GM19468 (cell line): ENCODE results near the gene PPM1E.
"Not testable (repeated sequence)": the region's sequence is repeated elsewhere in the genome, so short reads cannot be mapped to it uniquely, and the experiment has no call there.

Experiments used
- ATAC-seq: cut with Tn5 transposase; IDR thresholded peaks from one replicate; pipeline ENCODE4 v1.9.1; 2021; ENCODE audit warnings: mild to moderate bottlenecking, moderate library complexity, moderate number of reproducible peaks; ENCODE audit not compliant: unreplicated experiment; ENCODE audit errors: extremely low read depth

PPM1E gene

GRCh38 chr17:58755577-58756245 lies at the start of gene PPM1E:
Gene PPM1E (plus strand): TSS chr17:58755854.
- ATAC-seq = no peak

GRCh38 chr17:58706351-58707140 lies 49.1 kb upstream of the PPM1E start:
- no peak for ATAC-seq

GRCh38 chr17:58710948-58711552 lies 44.6 kb upstream of the PPM1E start:
- ATAC-seq = no peak

- ATAC-seq = no peak
These were observed 33.4 kb upstream of the PPM1E start for GRCh38 chr17:58722274-58722673.

GRCh38 chr17:58722696-58723095 lies 33.0 kb upstream of the PPM1E start:
- no peak for ATAC-seq

GRCh38 chr17:58728798-58729197 lies 26.9 kb upstream of the PPM1E start:
- ATAC-seq = no peak

GRCh38 chr17:58730937-58731336 lies 24.7 kb upstream of the PPM1E start:
- no peak for ATAC-seq

GRCh38 chr17:58734040-58734439 lies 21.6 kb upstream of the PPM1E start:
- ATAC-seq = no peak

- ATAC-seq = no peak
These were observed 20.8 kb upstream of the PPM1E start for GRCh38 chr17:58734811-58735210.

- ATAC-seq = no peak
These were observed 14.5 kb upstream of the PPM1E start for GRCh38 chr17:58741121-58741625.

- no peak for ATAC-seq
These were observed 8.0 kb upstream of the PPM1E start for GRCh38 chr17:58747674-58748073.

- not testable (repeated sequence) for ATAC-seq
These were observed 6.0 kb upstream of the PPM1E start for GRCh38 chr17:58749627-58750026.

GRCh38 chr17:58753026-58753425 lies 2.6 kb upstream of the PPM1E start:
- ATAC-seq = no peak

GRCh38 chr17:58755269-58755576 lies 431 bp upstream of the PPM1E start:
- no peak for ATAC-seq

GRCh38 chr17:58756246-58757161 lies 850 bp downstream of the PPM1E start:
- no peak for ATAC-seq

- no peak for ATAC-seq
These were observed 1.5 kb downstream of the PPM1E start for GRCh38 chr17:58757162-58757613.

GRCh38 chr17:58758890-58759289 lies 3.2 kb downstream of the PPM1E start:
- ATAC-seq = no peak

- no peak for ATAC-seq
These were observed 3.9 kb downstream of the PPM1E start for GRCh38 chr17:58759522-58759921.

- no peak for ATAC-seq
These were observed 4.6 kb downstream of the PPM1E start for GRCh38 chr17:58760248-58760647.

- no peak for ATAC-seq
These were observed 7.6 kb downstream of the PPM1E start for GRCh38 chr17:58763263-58763662.
